ENCODE results near the gene WDFY4. TPM values are rescaled to one million over a fixed set of nuclear protein-coding genes. Genes with fewer than 3 reads are reported as not detected.

Gene WDFY4
- total and polyA plus RNA-seq, 9 of the 15 experiments (the other 6 are each of a cell fraction or from before 2014, with no cell fraction given): 0.01 to 0.02 (median 0.01) TPM; not detected in 6

DNA sequence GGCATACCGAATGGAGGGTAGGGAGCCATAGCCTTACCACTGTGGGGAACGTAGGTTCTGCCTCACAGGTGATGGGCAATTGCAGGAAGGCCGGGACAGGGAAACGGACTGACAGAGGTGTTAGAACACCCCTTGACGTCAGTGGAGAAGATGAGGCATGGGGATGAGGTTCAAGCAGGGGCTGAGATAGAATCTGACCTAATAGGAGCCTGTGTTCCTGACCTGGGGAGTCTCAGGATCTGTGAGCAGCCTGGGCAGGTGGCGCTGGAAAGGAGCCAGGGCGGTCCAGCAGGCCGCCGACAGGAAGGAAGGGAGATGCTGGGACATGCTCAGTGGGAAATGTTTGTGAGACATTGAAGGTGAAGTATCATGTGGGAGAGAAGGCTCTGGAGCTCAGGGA, 109.4 kb downstream of the WDFY4 start:
- Histone ChIP-seq H3K4me3 (no peak overlapping the region), H3K4me1 (replicated peaks in 1 of 2; ENCODE audit: control insufficient read depth in 2 of 2, insufficient read depth in 2 of 2, low read length in 2 of 2) (no peaks in the 10 kb centered on the region; a peak in 1 of 5 replicates), H3K79me2 (ENCODE audit: control insufficient read depth, insufficient read depth, low read length) (no peaks in the 10 kb centered on the region), H3K9me3 (replicated peaks; ENCODE audit: control insufficient read depth, insufficient read depth, low read depth, low read length) (no peaks in the 10 kb centered on the region), H2AFZ (ENCODE audit: low read depth, low read length) (no peak overlapping the region), H3K9me1 (ENCODE audit: control insufficient read depth, insufficient read depth, low read length) (no peaks in the 10 kb centered on the region), H3K36me3 (ENCODE audit: control insufficient read depth, insufficient read depth, low read length) (no peaks in the 10 kb centered on the region), H3K27me3 (ENCODE audit: control insufficient read depth in 2 of 2, insufficient read depth in 2 of 2, low read length in 2 of 2) (peaks cover 26 to 51% of the 10 kb centered on the region in 2 experiments), H4K20me1 (replicated peaks; ENCODE audit: control insufficient read depth, insufficient read depth, low read length) (no peaks in the 10 kb centered on the region), H3K9ac (ENCODE audit: insufficient read depth in 1 of 2, low read depth in 2 of 2, low read length in 2 of 2) (no peak overlapping the region), H3K4me2 (ENCODE audit: insufficient read depth, low read length) (no peak overlapping the region), H3K27ac (ENCODE audit: extremely low read depth, low read depth, low read length) (no peak overlapping the region)
- ChIA-PET POLR2A (interaction anchor here (0.6 kb wide), 1 partner anchor 69 kb away, joined by 3 read pairs; no protein-coding TSS in a partner anchor), CTCF (ENCODE audit: low intra/inter-chr PET ratio) (no interaction called here)
- no TSS peak for BruUV-seq (replicated peaks)
- intact Hi-C loops (cut with micrococcal nuclease): no loop called here
- ATAC-seq: no peak
- in situ Hi-C loops (cut with MboI): no loop called here
- WGBS (ENCODE audit: insufficient coverage, low coverage, missing lambda C conversion rate): 0% methylated on average over 9 of the region's 9 CpGs
- no peak for FAIRE-seq
- DNase-seq (ENCODE audit: extremely low read depth in 1 of 4, low spot score in 3 of 4): no peak
- TF ChIP-seq NFIC (IDR thresholded peaks at IDR 0.05): no peak
- no peak for TF ChIP-seq PHF8 (IDR thresholded peaks at IDR 0.05; ENCODE audit: borderline replicate concordance, low read length)
- no peak for TF ChIP-seq PYGO2 (tag; IDR thresholded peaks at IDR 0.05)

- H3K36me3 ChIP-seq (ENCODE audit: control insufficient read depth, insufficient read depth, low read length): no peaks in the 10 kb centered on the region
- no TSS peak for BruUV-seq (replicated peaks)
- intact Hi-C loops (cut with micrococcal nuclease): no loop called here
- no peaks in the 10 kb centered on the region for H3K9me1 ChIP-seq (ENCODE audit: control insufficient read depth, insufficient read depth, low read length)
- peak overlapping the region in 1 of 2 experiments; percentile 5; a peak in 1 of 4 replicates for H3K9ac ChIP-seq (ENCODE audit: insufficient read depth in 1 of 2, low read depth in 2 of 2, low read length in 2 of 2)
- H4K20me1 ChIP-seq (replicated peaks; ENCODE audit: control insufficient read depth, insufficient read depth, low read length): no peaks in the 10 kb centered on the region
- H3K4me3 ChIP-seq: no peak overlapping the region
- CTCF ChIA-PET (ENCODE audit: low intra/inter-chr PET ratio): no interaction called here
- no peak for DNase-seq (ENCODE audit: extremely low read depth in 1 of 4, low spot score in 3 of 4)
- POLR2A ChIA-PET: no interaction called here
- no peak overlapping the region for H2AFZ ChIP-seq (ENCODE audit: low read depth, low read length)
- TF ChIP-seq SFPQ (IDR thresholded peaks at IDR 0.05; ENCODE audit: low read depth, low read length): no peak
- TF ChIP-seq ZNF143 (CRISPR knock-in tag; IDR thresholded peaks at IDR 0.05): no peak
- no peak for TF ChIP-seq CTCFL (IDR thresholded peaks at IDR 0.05; ENCODE audit: borderline replicate concordance, insufficient read depth, low read depth, low read length, poor library complexity, severe bottlenecking)
- no peak for ATAC-seq
- no peaks in the 10 kb centered on the region for H3K9me3 ChIP-seq (replicated peaks; ENCODE audit: control insufficient read depth, insufficient read depth, low read depth, low read length)
- no peaks in the 10 kb centered on the region for H3K79me2 ChIP-seq (ENCODE audit: control insufficient read depth, insufficient read depth, low read length)
- no peak for FAIRE-seq
- in situ Hi-C loops (cut with MboI): no loop called here
- H3K27ac ChIP-seq (ENCODE audit: extremely low read depth, low read depth, low read length): no peak overlapping the region
- WGBS (ENCODE audit: insufficient coverage, low coverage, missing lambda C conversion rate): 0% methylated on average over 2 of the region's 2 CpGs
- H3K4me1 ChIP-seq (replicated peaks in 1 of 2; ENCODE audit: control insufficient read depth in 2 of 2, insufficient read depth in 2 of 2, low read length in 2 of 2): no peaks in the 10 kb centered on the region; a peak in 1 of 5 replicates
- no peak overlapping the region for H3K4me2 ChIP-seq (ENCODE audit: insufficient read depth, low read length)
- H3K27me3 ChIP-seq (ENCODE audit: control insufficient read depth in 2 of 2, insufficient read depth in 2 of 2, low read length in 2 of 2): peaks cover 16 to 28% of the 10 kb centered on the region in 2 experiments
These were observed 112.1 kb downstream of the WDFY4 start for GRCh38 chr10:48796713-48797245.
